GM21528 (cell line): ENCODE data around the gene DDAH1.

ENCODE experiments used
- ATAC-seq: cut with Tn5 transposase; IDR thresholded peaks from one replicate; pipeline ENCODE4 v1.9.1; 2021; ENCODE audit warnings: mild to moderate bottlenecking, moderate library complexity; ENCODE audit not compliant: unreplicated experiment, low FRiP score

DDAH1 gene

DNA sequence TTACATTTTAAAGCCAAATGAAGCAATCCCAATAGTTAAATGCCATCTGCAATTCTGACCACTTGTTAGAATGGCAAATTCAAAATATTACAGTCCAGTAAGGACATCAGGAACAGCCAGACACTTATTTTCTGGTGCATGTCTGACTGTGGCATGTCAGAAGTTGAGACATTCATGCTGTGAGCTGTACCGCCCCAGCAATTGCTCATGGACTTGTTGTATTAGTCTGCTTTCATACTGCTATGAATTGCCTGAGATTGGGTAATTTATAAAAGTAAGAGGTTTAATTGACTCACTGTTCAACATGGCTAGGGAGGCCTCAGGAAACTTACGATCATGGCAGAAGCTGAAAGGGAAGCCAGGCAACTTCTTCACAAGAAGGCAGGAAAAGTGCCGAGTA lies 19.1 kb downstream of the DDAH1 start:
- no peak for ATAC-seq

DNA sequence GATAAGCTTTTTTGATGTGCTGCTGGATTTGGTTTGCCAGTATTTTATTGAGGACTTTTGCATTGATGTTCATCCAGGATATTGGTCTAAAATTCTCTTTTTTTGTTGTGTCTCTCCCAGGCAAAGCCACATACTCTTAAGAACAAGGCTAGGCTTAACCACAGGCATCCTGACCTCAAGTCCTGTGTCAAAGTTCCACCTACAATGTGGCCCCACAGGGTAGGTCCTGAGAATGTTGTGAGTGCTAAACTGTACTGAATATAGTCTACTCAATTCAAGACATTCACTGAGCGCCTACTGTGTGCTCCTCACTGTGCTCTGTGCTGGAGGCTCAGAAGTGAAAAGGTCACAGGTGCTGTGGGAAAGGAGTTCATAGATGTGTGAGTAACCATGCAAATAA lies 20.6 kb downstream of the DDAH1 start:
- ATAC-seq: no peak

GRCh38 chr1:85440612-85441011 lies 24.3 kb downstream of the DDAH1 start:
- no peak for ATAC-seq

GRCh38 chr1:85438353-85438752 lies 26.6 kb downstream of the DDAH1 start:
- ATAC-seq: no peak

GRCh38 chr1:85437139-85437538 lies 27.8 kb downstream of the DDAH1 start:
- no peak for ATAC-seq

- no peak for ATAC-seq
These were observed 31.9 kb downstream of the DDAH1 start for GRCh38 chr1:85433096-85433495.

DNA sequence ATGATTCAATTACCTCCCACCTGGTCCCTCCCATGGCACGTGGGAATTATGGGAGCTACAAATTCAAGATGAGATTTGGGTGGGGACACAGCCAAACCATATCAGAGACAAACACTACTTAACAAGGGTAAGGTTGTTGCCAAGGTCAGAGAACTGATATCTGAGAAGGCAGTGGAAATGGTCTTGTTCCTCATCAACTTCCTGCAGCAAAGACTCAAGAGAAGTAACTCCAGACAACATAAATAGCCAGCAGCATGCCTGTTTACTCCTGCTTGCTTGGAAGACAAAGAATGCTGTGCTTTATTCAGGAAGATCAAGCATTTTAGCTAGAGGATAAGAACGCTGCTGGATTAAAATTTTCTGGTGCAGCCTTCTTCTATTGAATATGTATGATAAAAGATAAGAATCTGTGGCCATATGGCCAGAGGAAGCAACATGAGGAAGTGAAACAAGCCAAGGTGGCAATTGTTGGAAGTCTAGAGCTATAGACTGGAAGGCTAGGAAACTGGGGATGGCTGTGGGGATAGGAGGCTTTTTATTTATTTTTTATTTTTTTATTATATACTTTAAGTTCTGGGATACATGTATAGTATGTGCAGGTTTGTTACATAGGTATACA lies 36.4 kb downstream of the DDAH1 start:
- no peak for ATAC-seq

- no peak for ATAC-seq
These were observed 37.1 kb downstream of the DDAH1 start for GRCh38 chr1:85427849-85428248.

DNA sequence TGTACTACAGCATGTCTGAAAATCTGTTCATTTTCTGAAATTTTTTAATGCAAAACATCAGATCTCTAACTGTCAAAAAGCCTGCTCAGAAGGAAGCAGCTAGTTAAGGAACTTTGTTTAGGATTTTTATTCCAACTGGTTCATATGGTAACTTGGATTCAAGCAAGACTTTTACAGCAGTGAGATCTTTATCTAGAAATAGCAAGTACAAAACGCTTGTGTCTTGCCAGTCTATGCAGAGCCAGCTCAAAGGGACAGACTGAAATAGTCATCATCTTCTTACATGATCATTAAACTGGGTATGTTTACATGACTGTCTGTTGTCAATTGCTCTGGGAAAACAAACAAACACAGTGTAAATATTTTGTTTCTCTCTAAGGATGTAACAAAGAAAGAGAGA lies 37.6 kb downstream of the DDAH1 start:
- ATAC-seq: no peak

DNA sequence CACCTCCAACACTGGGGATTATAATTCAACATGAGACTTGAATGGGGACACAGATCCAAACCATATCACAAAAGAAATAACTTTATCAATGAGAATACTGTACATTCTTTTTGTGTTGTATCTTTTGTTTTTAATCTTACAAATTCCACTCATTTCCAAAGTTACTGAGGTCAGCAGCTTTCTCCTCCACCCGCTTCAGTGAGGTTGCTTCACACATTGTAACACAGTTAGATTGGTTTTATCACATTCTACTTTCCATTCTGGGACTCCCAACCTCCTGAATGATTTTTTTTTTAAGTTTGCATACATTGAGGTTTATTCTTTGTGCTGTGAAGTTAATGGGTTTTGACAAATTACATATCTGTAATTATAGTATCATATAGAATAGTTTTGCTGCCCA lies 43.8 kb downstream of the DDAH1 start:
- ATAC-seq: no peak

- ATAC-seq: no peak
These were observed 44.8 kb downstream of the DDAH1 start for GRCh38 chr1:85420199-85420598.

GRCh38 chr1:85417876-85418275 lies 47.1 kb downstream of the DDAH1 start:
- ATAC-seq: no peak

- no peak for ATAC-seq
These were observed 47.9 kb downstream of the DDAH1 start for GRCh38 chr1:85417017-85417416.

GRCh38 chr1:85413169-85413568 lies 51.8 kb downstream of the DDAH1 start:
- ATAC-seq: no peak

DNA sequence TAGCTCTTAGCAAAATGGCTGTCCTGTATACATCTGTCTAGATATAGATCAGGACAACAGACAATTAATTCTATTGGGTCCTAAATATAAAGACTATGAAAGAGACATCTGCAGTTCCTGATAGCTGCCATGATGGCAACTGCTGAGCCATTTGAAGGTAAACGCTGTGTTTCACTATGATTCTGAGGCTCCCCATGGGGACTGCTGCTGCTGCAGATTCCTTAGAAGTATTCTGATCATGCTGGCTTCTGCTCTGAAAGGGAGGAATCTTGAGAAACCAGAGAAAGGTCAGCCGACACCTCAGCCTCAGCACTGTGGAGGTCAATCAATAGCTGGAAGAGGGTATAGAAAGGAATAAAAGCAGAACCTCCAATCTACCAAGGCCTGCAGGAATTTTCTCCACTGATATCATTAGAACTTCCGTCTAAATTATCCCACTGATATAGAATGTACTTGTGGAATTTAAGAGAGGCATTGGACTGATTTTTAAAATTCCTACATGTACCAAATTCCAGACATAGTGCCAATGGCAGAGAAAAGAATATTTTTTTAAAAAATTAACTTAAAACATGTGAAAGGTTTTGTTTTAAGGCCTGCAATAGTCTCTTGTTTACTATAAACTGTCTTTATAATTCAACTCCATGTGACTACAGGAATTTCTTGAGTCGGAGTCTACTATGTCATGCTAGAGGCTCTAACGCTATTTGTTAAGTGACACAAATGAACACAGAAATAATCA lies 53.2 kb downstream of the DDAH1 start:
- no peak for ATAC-seq

GRCh38 chr1:85409516-85409915 lies 55.4 kb downstream of the DDAH1 start:
- no peak for ATAC-seq

- no peak for ATAC-seq
These were observed 57.1 kb downstream of the DDAH1 start for GRCh38 chr1:85407746-85408377.

DNA sequence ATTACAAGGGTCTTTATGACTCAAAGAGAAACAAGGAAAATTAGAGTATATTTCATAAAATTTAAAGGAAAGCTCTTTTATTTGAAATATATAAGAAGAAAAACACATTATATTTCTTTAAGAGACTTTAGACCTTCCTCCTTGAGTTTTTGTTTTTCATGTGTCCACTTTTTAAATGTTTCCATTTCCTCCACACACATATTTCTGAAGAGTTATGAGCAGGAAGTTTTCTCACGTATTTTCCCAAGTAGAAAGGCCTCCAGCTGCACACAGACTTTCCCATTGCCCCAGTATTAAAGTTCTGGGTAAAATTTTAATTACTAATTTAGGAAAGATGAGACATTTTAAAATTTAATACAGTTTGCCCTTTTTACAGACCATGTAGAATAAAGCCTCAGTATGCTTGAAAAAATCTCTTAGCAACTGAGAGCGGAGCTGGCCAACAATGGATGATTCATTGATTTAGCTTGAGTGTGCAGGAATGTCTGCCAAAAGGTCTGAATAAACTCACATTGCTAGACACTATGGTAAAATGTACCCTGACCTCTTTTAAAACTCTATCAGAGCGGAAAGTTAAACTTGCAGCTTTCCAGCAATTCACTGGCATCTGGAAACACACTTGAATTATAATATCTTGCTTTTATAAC lies 57.9 kb downstream of the DDAH1 start:
- no peak for ATAC-seq

- no peak for ATAC-seq
These were observed 58.9 kb downstream of the DDAH1 start for GRCh38 chr1:85406081-85406480.

- ATAC-seq: no peak
These were observed 60.6 kb downstream of the DDAH1 start for GRCh38 chr1:85404408-85404807.

DNA sequence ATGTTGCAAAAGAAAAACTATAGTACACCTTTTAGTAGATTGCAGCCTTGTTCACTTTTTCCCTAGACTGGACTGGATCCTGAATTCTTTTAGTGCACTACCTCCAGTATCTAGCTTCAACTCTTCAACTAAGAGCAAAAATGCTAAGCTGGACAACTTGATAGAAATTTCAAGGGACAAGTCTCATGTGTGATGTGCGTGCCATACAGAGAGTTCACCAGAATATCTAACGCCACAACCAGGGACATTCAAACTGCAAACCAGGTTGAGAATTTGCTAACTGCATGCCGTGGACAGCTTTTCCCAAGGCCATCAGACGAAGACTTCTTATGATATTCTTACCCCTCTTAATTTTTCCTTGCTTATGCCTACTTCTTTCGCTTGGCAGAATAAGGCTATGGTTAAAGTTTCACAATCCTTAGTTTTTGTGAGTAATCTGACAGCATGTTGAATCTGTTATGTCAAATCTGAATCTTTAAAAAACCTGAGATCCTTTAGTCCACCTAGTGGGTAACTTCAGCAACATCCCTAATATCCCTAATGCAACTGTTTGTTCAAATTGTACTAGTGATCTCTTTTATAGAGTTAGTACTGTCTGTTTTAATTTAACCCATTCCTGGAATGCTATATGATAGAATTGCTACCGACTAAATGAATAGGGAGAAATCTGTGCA lies 66.4 kb downstream of the DDAH1 start:
- no peak for ATAC-seq
